H1 (cell line): ENCODE data around the gene CMIP. TPM values are rescaled to one million over a fixed set of nuclear protein-coding genes. Genes with fewer than 3 reads are reported as not detected.

Experiments
- JUN ChIP-seq: IDR thresholded peaks from 2 replicates; pipeline ENCODE4 v1.6.1; 2011; ENCODE audit warnings: low read depth, mild to moderate bottlenecking, improper control_type of control experiment, low read length
- polyA plus RNA-seq, 7 experiments: library from polyadenylated mRNA; depleted of rRNA in 3 of 7; stranded (reverse) in 5 of 7; unstranded in 2 of 7; fragments of >200 nt in 5 of 7; fragments of 200-250 nt in 2 of 7; gene quantifications; 1 replicate in 5 of 7; 2 replicates in 1 of 7; 4 replicates in 1 of 7; pipeline versions ENCODE4 v1.2.1 to v1.2.3, GENCODE V29; 2011 to 2013; ENCODE audit warnings: missing spikeins in 2 of 7, mixed read lengths in 2 of 7
- total RNA-seq: library from RNA; stranded (reverse); fragmentation: NEBNext Ultra II Directional; extraction: Animal tissue kit (Norgen Biotek cat#: 25700); gene quantifications from 2 replicates; pipeline ENCODE4 v1.2.1, GENCODE V29; 2021

CMIP gene
- total and polyA plus RNA-seq, 2 of the 8 experiments (the other 6 are each of a cell fraction or from before 2014, with no cell fraction given): 7.9 to 53.2 TPM

DNA sequence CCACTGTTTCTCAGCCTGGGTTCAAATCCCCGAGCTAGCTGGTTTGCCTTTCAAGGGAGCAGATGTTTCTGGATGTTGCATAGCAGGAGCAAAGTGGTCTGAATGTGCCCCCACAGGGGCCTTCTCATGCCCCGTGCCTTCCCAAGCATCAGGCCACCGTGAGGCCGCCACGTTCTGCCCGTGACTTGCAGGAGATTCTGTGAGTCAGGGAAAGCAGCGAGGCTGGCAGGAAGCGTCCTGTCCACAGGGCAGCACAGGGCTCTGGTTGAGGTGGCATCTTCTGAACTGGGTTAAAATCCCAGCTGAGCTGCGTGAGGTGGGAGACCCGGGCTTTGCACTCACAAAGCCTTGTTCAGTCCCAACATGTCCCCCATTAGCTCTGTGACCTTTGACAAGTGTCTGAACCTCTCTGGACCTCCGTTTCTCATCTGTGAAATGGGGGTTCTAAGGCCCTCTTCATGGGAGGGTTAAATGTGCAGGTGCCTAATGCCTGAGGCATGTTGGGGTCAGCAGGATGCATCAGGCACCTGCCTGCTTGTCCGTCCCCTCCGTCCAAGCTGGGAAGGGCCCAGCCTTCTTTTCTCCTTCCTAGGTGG, 239.7 kb downstream of the CMIP start (continued):
- TF ChIP-seq JUN: no peak
- TF ChIP-seq, all 59 proteins: peak for 0
